ENCODE data around the gene THAP10. TPM values are rescaled to one million over a fixed set of nuclear protein-coding genes. Genes with fewer than 3 reads are reported as not detected.

THAP10 gene
- total RNA-seq, 1 experiment from 2014 or later = 1.9 TPM

- DNase-seq = no peak
- Mint-ChIP-seq H3K4me3 (ENCODE audit: unreplicated experiment) (no peak overlapping the region), H3K9me3 (ENCODE audit: unreplicated experiment) (peaks cover 9% of the 10 kb centered on the region), H3K27ac (ENCODE audit: unreplicated experiment) (no peak overlapping the region), H3K36me3 (ENCODE audit: insufficient read depth, unreplicated experiment) (no peaks in the 10 kb centered on the region), H3K27me3 (ENCODE audit: insufficient read depth, unreplicated experiment) (peaks cover 15% of the 10 kb centered on the region), H3K4me1 (ENCODE audit: low read depth, unreplicated experiment) (no peaks in the 10 kb centered on the region)
- Histone ChIP-seq H3K4me3 (ENCODE audit: low read depth, low read length) (no peak overlapping the region), H3K36me3 (ENCODE audit: control insufficient read depth, insufficient read depth, low read length) (no peaks in the 10 kb centered on the region), H3K4me1 (no peaks in the 10 kb centered on the region), H3K9me3 (no peaks in the 10 kb centered on the region), H3K27me3 (replicated peaks; ENCODE audit: control insufficient read depth, insufficient read depth, low read length) (no peaks in the 10 kb centered on the region)
- BruUV-seq (replicated peaks) = no TSS peak
- ChIA-PET CTCF (no interaction called here), POLR2A (no interaction called here)
- intact Hi-C loops (cut with micrococcal nuclease; ENCODE audit: unreplicated experiment) = no loop called here
- TF ChIP-seq CTCF (IDR thresholded peaks at IDR 0.05; ENCODE audit: insufficient read depth in 1 of 2, low read depth in 1 of 2, low read length in 1 of 2, severe bottlenecking in 1 of 2, unreplicated experiment in 1 of 2) = no peak
Observed at GRCh38 chr15:70923311-70924080, 31.3 kb upstream of the THAP10 start.

- no peak overlapping the region for H3K27ac Mint-ChIP-seq (ENCODE audit: unreplicated experiment)
- no peak for TF ChIP-seq CTCF (IDR thresholded peaks at IDR 0.05; ENCODE audit: insufficient read depth in 1 of 2, low read depth in 1 of 2, low read length in 1 of 2, severe bottlenecking in 1 of 2, unreplicated experiment in 1 of 2)
- Histone ChIP-seq H3K4me3 (ENCODE audit: low read depth, low read length) (no peak overlapping the region), H3K27me3 (replicated peaks; ENCODE audit: control insufficient read depth, insufficient read depth, low read length) (no peaks in the 10 kb centered on the region), H3K4me1 (no peaks in the 10 kb centered on the region), H3K36me3 (ENCODE audit: control insufficient read depth, insufficient read depth, low read length) (no peaks in the 10 kb centered on the region), H3K9me3 (no peaks in the 10 kb centered on the region)
- peaks cover 15% of the 10 kb centered on the region for H3K27me3 Mint-ChIP-seq (ENCODE audit: insufficient read depth, unreplicated experiment)
- no peaks in the 10 kb centered on the region for H3K4me1 Mint-ChIP-seq (ENCODE audit: low read depth, unreplicated experiment)
- BruUV-seq (replicated peaks) = no TSS peak
- intact Hi-C loops (cut with micrococcal nuclease; ENCODE audit: unreplicated experiment) = no loop called here
- H3K9me3 Mint-ChIP-seq (ENCODE audit: unreplicated experiment) = peaks cover 9% of the 10 kb centered on the region
- CTCF ChIA-PET = no interaction called here
- H3K36me3 Mint-ChIP-seq (ENCODE audit: insufficient read depth, unreplicated experiment) = no peaks in the 10 kb centered on the region
- POLR2A ChIA-PET = no interaction called here
- H3K4me3 Mint-ChIP-seq (ENCODE audit: unreplicated experiment) = no peak overlapping the region
- DNase-seq = no peak
Observed at GRCh38 chr15:70922119-70922518, 29.9 kb upstream of the THAP10 start.

GRCh38 chr15:70920981-70921696 lies 28.9 kb upstream of the THAP10 start:
- ChIA-PET POLR2A (no interaction called here), CTCF (no interaction called here)
- Histone ChIP-seq H3K27me3 (replicated peaks; ENCODE audit: control insufficient read depth, insufficient read depth, low read length) (no peaks in the 10 kb centered on the region), H3K4me3 (ENCODE audit: low read depth, low read length) (no peak overlapping the region), H3K4me1 (no peaks in the 10 kb centered on the region), H3K36me3 (ENCODE audit: control insufficient read depth, insufficient read depth, low read length) (no peaks in the 10 kb centered on the region), H3K9me3 (no peaks in the 10 kb centered on the region)
- H3K9me3 Mint-ChIP-seq (ENCODE audit: unreplicated experiment) = peaks cover 9% of the 10 kb centered on the region
- no peak for TF ChIP-seq CTCF (IDR thresholded peaks at IDR 0.05; ENCODE audit: insufficient read depth in 1 of 2, low read depth in 1 of 2, low read length in 1 of 2, severe bottlenecking in 1 of 2, unreplicated experiment in 1 of 2)
- BruUV-seq (replicated peaks) = no TSS peak
- intact Hi-C loops (cut with micrococcal nuclease; ENCODE audit: unreplicated experiment) = no loop called here
- no peaks in the 10 kb centered on the region for H3K4me1 Mint-ChIP-seq (ENCODE audit: low read depth, unreplicated experiment)
- no peaks in the 10 kb centered on the region for H3K36me3 Mint-ChIP-seq (ENCODE audit: insufficient read depth, unreplicated experiment)
- H3K27ac Mint-ChIP-seq (ENCODE audit: unreplicated experiment) = no peak overlapping the region
- DNase-seq = no peak
- H3K27me3 Mint-ChIP-seq (ENCODE audit: insufficient read depth, unreplicated experiment) = peaks cover 12% of the 10 kb centered on the region
- no peak overlapping the region for H3K4me3 Mint-ChIP-seq (ENCODE audit: unreplicated experiment)

Data from Caco-2 (cell line).